Measurements from ENCODE around the gene WDR33. TPM values are rescaled to one million over a fixed set of nuclear protein-coding genes. Genes with fewer than 3 reads are reported as not detected.

Gene WDR33
- 10 to 100 TPM; 32.9 to 56.2 (median 50.5) TPM for total RNA-seq
- 10 to 100 TPM; 16.3 to 46.7 TPM for polyA plus RNA-seq
- long read RNA-seq, donor 1, transcript WDR33-204 (6 exons, 3,104 nt): major isoform, 12 of 131 reads
- long read RNA-seq, donor 1, partial matches to known transcripts: 104 of 131 reads
- long read RNA-seq, donor 1, other reads (novel, unspliced or antisense): 15 of 131 reads
- long read RNA-seq, donor 2, transcript WDR33-204 (6 exons, 3,104 nt): major isoform, 28 of 36 reads
- long read RNA-seq, donor 2, partial matches to known transcripts: 8 of 36 reads
- long read RNA-seq, donor 2, other reads (novel, unspliced or antisense): 0 of 36 reads
- long read RNA-seq, donor 3, full-length matches to known transcripts: 20 of 51 reads
- long read RNA-seq, donor 3, partial matches to known transcripts: 19 of 51 reads
- long read RNA-seq, donor 3, other reads (novel, unspliced or antisense): 12 of 51 reads

DNA sequence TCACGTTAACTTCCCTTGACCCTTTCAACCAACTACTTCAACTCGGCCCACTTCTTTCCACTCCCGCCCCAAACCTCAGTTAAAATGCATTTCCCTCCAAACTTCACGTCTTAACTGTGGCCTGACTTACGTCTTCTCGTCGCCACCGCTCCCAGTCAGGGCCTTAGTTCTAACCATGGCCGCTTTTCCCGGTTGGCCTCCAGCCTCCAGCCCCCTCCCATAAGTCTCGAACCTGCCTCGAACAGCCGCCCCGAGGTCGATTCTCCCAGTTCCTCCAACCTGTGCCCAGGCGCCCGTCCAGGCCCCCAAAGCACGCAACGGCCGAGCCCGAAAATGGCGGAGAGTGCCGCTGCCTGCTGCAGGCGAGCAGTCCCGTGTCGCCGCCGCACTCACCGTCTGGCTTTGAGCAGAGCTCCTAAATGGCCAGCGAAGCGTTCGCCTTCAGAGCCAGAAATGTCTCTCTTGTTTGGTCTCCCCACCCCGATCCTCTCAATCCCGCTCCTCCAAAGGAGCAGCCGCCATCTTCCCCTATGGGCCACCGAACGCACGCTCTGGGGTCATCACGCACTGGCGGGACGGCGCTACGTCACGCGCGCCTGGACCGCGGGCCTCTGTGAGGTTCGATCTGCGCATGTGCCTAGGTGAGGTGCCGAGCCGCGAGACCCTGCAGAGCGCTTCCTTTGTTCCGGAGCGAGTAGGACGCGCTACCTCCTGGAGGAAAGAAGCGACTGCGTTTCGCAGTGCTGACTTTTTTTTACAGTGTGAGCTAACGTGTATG is at the start of gene WDR33:
WDR33 (minus strand) TSS at position 553 of the 778 bp plus-strand sequence. CDS start 40,190 bp downstream, outside the sequence.
- Histone ChIP-seq H3K27me3 (no peaks in the 10 kb centered on the region), H3K36me3 (no peaks in the 10 kb centered on the region), H3K4me3 (peak within 1 kb of the TSS; percentile 96), H3K27ac (peak within 1 kb of the TSS; percentile 83 to 88), H3K9me3 (no peaks in the 10 kb centered on the region), H3K4me1 (ENCODE audit: insufficient read depth) (peaks cover 12% of the 10 kb centered on the region)
- intact Hi-C loops (cut with DNase I): no loop called here
- TF ChIP-seq POLR2A (IDR thresholded peaks at IDR 0.05) (peak; percentile 75), EP300 (IDR thresholded peaks at IDR 0.05) (no peak)
- TF ChIP-seq, protein P1, sequence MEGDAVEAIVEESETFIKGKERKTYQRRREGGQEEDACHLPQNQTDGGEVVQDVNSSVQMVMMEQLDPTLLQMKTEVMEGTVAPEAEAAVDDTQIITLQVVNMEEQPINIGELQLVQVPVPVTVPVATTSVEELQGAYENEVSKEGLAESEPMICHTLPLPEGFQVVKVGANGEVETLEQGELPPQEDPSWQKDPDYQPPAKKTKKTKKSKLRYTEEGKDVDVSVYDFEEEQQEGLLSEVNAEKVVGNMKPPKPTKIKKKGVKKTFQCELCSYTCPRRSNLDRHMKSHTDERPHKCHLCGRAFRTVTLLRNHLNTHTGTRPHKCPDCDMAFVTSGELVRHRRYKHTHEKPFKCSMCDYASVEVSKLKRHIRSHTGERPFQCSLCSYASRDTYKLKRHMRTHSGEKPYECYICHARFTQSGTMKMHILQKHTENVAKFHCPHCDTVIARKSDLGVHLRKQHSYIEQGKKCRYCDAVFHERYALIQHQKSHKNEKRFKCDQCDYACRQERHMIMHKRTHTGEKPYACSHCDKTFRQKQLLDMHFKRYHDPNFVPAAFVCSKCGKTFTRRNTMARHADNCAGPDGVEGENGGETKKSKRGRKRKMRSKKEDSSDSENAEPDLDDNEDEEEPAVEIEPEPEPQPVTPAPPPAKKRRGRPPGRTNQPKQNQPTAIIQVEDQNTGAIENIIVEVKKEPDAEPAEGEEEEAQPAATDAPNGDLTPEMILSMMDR (IDR thresholded peaks at IDR 0.05): peak in 1 of 3 donors; percentile 35
- DNase-seq: peak; percentile 88 to 92 (median 90)
- 0% methylated on average over 62 of the region's 62 CpGs for WGBS, 3 donors

DNA sequence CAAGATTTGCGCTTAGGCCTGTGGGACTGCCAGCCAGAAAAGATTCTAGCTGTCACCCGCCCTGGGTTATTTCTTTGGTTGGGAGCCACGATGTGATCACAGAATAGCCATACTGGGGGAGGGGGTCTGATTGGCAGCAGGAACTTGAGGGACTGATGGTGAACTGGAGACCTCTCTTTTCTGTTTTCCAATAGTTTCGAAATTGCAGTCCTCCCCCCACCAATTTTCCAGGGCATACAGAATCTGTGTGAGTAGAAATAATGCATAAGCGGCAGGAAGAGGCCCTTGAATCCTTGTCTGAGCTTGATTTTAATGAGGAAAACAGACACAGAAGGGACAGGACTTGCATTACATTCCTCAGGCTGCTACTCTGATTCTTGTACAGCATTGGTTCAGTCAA is 49.2 kb upstream of the WDR33 start:
- H3K36me3 ChIP-seq: no peaks in the 10 kb centered on the region
- WGBS, 3 donors: 52 to 54% (median 53%) methylated on average over 5 of the region's 5 CpGs
- no peaks in the 10 kb centered on the region for H3K9me3 ChIP-seq
- no peaks in the 10 kb centered on the region for H3K27me3 ChIP-seq
- peaks cover 8% of the 10 kb centered on the region for H3K4me1 ChIP-seq (ENCODE audit: insufficient read depth)
- DNase-seq: no peak
- intact Hi-C loops (cut with DNase I): loop anchor here in 2 of 4 donors (10.0 kb wide), 1 partner anchor 165 kb away; the partner anchor contains the start of gene SAP130 (in 2 of the 2)
- H3K4me3 ChIP-seq: no peak overlapping the region
- H3K27ac ChIP-seq: no peak overlapping the region
- no peak for TF ChIP-seq POLR2A (IDR thresholded peaks at IDR 0.05)

DNA sequence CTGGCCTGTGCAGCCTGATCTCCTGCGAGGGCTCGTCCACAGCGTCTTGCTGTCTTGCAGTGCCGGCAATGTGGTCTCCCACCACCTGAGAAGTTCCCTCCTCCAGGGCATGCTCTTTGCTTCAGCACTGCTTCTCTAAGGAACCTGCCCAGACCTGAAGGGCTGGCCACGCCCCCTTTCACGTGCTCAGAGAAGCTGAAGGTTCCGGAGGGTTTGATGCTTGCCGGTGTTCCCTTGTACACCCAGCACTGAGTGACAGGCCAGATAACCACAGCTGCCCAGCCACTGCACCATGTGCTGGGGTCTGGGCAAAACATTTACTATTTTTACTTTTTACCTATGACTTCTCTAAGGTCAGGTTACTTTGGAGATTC is 48.7 kb upstream of the WDR33 start:
- peak in 3 of 5 donors; percentile 30 to 53 (median 32) for DNase-seq
- TF ChIP-seq, protein P1 (IDR thresholded peaks at IDR 0.05): no peak
- TF ChIP-seq POLR2A (IDR thresholded peaks at IDR 0.05) (no peak), EP300 (IDR thresholded peaks at IDR 0.05) (no peak)
- intact Hi-C loops (cut with DNase I): loop anchor here in 2 of 4 donors (10.0 kb wide), 1 partner anchor 165 kb away; the partner anchor contains the start of gene SAP130 (in 2 of the 2)
- Histone ChIP-seq H3K9me3 (no peaks in the 10 kb centered on the region), H3K36me3 (no peaks in the 10 kb centered on the region), H3K27me3 (no peaks in the 10 kb centered on the region), H3K27ac (no peak overlapping the region), H3K4me1 (ENCODE audit: insufficient read depth) (peaks cover 9% of the 10 kb centered on the region), H3K4me3 (no peak overlapping the region)
- WGBS, 3 donors: 28 to 33% (median 33%) methylated on average over 8 of the region's 8 CpGs

DNA sequence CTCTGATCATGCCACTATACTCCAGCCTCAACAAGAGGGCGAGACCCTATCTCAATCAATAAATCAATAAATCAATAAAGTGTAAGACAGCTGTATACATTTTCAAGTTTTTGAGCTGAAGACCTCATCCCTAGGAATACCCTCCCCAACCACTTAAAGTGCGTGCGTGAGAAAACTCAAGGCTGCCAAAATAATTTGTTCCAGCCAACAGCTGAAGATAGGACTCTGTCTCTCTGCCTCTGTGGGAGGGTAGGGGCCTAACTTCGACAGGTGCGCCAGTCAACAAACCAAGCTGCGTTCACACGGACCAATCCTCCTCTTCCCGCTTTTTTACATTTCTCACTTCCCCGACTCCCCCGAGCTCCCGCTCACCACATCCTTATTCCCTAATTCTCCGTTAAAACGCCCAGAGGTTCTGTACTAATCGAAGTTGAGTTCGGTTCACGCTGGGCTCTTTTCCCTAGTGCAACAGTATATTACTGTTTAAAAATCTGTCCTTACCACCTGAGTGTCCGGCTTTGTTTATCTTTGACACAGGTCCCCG is 46.4 kb upstream of the WDR33 start:
- DNase-seq: no peak
- 1 to 2% (median 2%) methylated on average over 18 of the region's 18 CpGs for WGBS, 3 donors
- H3K36me3 ChIP-seq: no peaks in the 10 kb centered on the region
- peak overlapping the region; percentile 89 for H3K4me3 ChIP-seq
- no peak for TF ChIP-seq EP300 (IDR thresholded peaks at IDR 0.05)
- TF ChIP-seq POLR2A (IDR thresholded peaks at IDR 0.05): no peak
- TF ChIP-seq, protein P1 (IDR thresholded peaks at IDR 0.05): no peak
- H3K9me3 ChIP-seq: no peaks in the 10 kb centered on the region
- intact Hi-C loops (cut with DNase I): no loop called here
- peak overlapping the region; percentile 38 to 66 for H3K27ac ChIP-seq
- peaks cover 13% of the 10 kb centered on the region for H3K4me1 ChIP-seq (ENCODE audit: insufficient read depth)
- no peaks in the 10 kb centered on the region for H3K27me3 ChIP-seq
